A549 (cell line): Measurements from ENCODE around the gene MTX3. TPM values are rescaled to one million over a fixed set of nuclear protein-coding genes. Genes with fewer than 3 reads are reported as not detected.

Source experiments
- ATAC-seq, 2 experiments: fragments of 200-7000 bp in 1 of 2; fragments of >200 bp in 1 of 2; cut with Nextera tagmentation in 1 of 2; cut with Tn5 transposase in 1 of 2; 3 replicates each; pipeline versions ENCODE4 v1.8.0 to v1.9.1; 2018 to 2020; ENCODE audit warnings: mild to moderate bottlenecking in 1 of 2, moderate library complexity in 1 of 2
- CTCF ChIA-PET: fragments of 300-600 bp; sonication (Branson Sonifier 250); formaldehyde crosslinking; extraction: SDS; loops from one replicate; lab custom pipeline; 2021; ENCODE audit warnings: antibody characterized with exemption, inconsistent platforms; lab: Yijun Ruan, JAX
- POLR2A ChIA-PET: fragments of 350-600 bp; formaldehyde crosslinking; extraction: SDS; loops from one replicate; lab custom pipeline; 2021; ENCODE audit warnings: antibody characterized with exemption, inconsistent platforms; lab: Yijun Ruan, JAX
- DNase-seq, 2 experiments: peaks; one replicate each; pipeline versions ENCODE4 v3.0.0 to v3.0.0-alpha.2; 2011 to 2016; ENCODE audit warnings: low read depth in 1 of 2, low spot score in 1 of 2
- FAIRE-seq: peaks from 2 replicates; lab custom pipeline; 2011; peaks lifted over from hg19 to GRCh38; lab: Jason Lieb, UNC
- H3K27ac ChIP-seq, 2 experiments: fragments of >200 bp; sonication (Bioruptor Twin); formaldehyde crosslinking; 3 replicates each; pipeline ENCODE4 v1.5.1; 2016 to 2017
- H3K4me1 ChIP-seq: fragments of >200 bp; sonication (Bioruptor Twin); formaldehyde crosslinking; 3 replicates; pipeline ENCODE4 v1.6.1; 2016
- H3K4me2 ChIP-seq: fragments of >200 bp; sonication (Bioruptor Twin); formaldehyde crosslinking; 3 replicates; pipeline ENCODE4 v1.6.1; 2016
- H3K4me3 ChIP-seq: fragments of >200 bp; sonication (Bioruptor Twin); formaldehyde crosslinking; 3 replicates; pipeline ENCODE4 v1.5.1; 2016
- H3K9me3 ChIP-seq: fragments of >200 bp; sonication (Bioruptor Twin); formaldehyde crosslinking; 3 replicates; pipeline ENCODE4 v1.6.1; 2016
- BCL3 ChIP-seq: fragments of >200 bp; sonication (Bioruptor Twin); formaldehyde crosslinking; IDR thresholded peaks from 3 replicates; pipeline ENCODE4 v1.6.1; 2016
- BHLHE40 ChIP-seq: IDR thresholded peaks from 2 replicates; pipeline ENCODE4 v1.6.1; 2012; ENCODE audit warnings: low read depth, low read length, inconsistent platforms
- CBX2 ChIP-seq: fragments of 200-600 bp; sonication (generic); IDR thresholded peaks from 2 replicates; pipeline ENCODE4 v1.6.1; 2016; ENCODE audit warnings: low read depth, mild to moderate bottlenecking, borderline replicate concordance
- EHF ChIP-seq: fragments of 250-450 bp; sonication (Bioruptor Pico); IDR thresholded peaks from 2 replicates; pipeline ENCODE4 v1.5.0; 2020; ENCODE audit warnings: mild to moderate bottlenecking
- FOSB ChIP-seq: fragments of 250-450 bp; sonication (Bioruptor Pico); IDR thresholded peaks from 2 replicates; pipeline ENCODE4 v1.5.0; 2020; ENCODE audit warnings: mild to moderate bottlenecking, moderate library complexity
- FOSL2 ChIP-seq, 2 experiments: fragments of 450-650 bp in 1 of 2; fragments of >200 bp in 1 of 2; sonication (Bioruptor Twin) in 1 of 2; formaldehyde crosslinking; IDR thresholded peaks; 2 replicates each; pipeline versions ENCODE4 v1.5.0 to v1.6.1; 2016 to 2020; ENCODE audit warnings: mild to moderate bottlenecking in 1 of 2, moderate library complexity in 1 of 2
- HDAC2 ChIP-seq: fragments of 200-600 bp; sonication (generic); IDR thresholded peaks from 2 replicates; pipeline ENCODE4 v1.6.1; 2016
- HEYL ChIP-seq: fragments of 250-450 bp; sonication (Bioruptor Pico); IDR thresholded peaks from 2 replicates; pipeline ENCODE4 v1.8.0; 2021; ENCODE audit warnings: mild to moderate bottlenecking, moderate library complexity
- HMGXB4 ChIP-seq: fragments of 250-450 bp; sonication (Bioruptor Pico); IDR thresholded peaks from 2 replicates; pipeline ENCODE4 v1.5.0; 2021; ENCODE audit warnings: mild to moderate bottlenecking, moderate library complexity, borderline replicate concordance
- HOXB13 ChIP-seq: fragments of 250-450 bp; sonication (Bioruptor Pico); IDR thresholded peaks from 2 replicates; pipeline ENCODE4 v1.5.0; 2020; ENCODE audit warnings: low read depth, mild to moderate bottlenecking, moderate library complexity
- PHF8 ChIP-seq: fragments of 200-600 bp; sonication (generic); IDR thresholded peaks from 2 replicates; pipeline ENCODE4 v1.6.1; 2016; ENCODE audit warnings: low read depth, mild to moderate bottlenecking, antibody characterized with exemption, moderate library complexity, borderline replicate concordance
- POLR2AphosphoS2 ChIP-seq: conservative IDR thresholded peaks from 2 replicates; pipeline ENCODE4 v1.6.1; 2012; ENCODE audit warnings: low read length, improper control_type of control experiment, inconsistent platforms
- RARB ChIP-seq: fragments of 250-450 bp; sonication (Bioruptor Pico); IDR thresholded peaks from 2 replicates; pipeline ENCODE4 v1.8.0; 2021; ENCODE audit warnings: mild to moderate bottlenecking, moderate library complexity
- REST ChIP-seq: fragments of 200-600 bp; sonication (generic); IDR thresholded peaks from 2 replicates; pipeline ENCODE4 v1.6.1; 2016; ENCODE audit warnings: antibody characterized with exemption, mild to moderate bottlenecking, moderate library complexity
- TFCP2L1 ChIP-seq: fragments of 250-450 bp; sonication (Bioruptor Pico); IDR thresholded peaks from 2 replicates; pipeline ENCODE4 v1.5.0; 2021; ENCODE audit warnings: mild to moderate bottlenecking
- TP53 ChIP-seq: fragments of 250-450 bp; sonication (Bioruptor Pico); IDR thresholded peaks from 2 replicates; pipeline ENCODE4 v1.5.0; 2021; ENCODE audit warnings: mild to moderate bottlenecking, moderate library complexity
- ZSCAN20 ChIP-seq: fragments of 250-450 bp; sonication (Bioruptor Pico); IDR thresholded peaks from 2 replicates; pipeline ENCODE4 v1.8.0; 2022; ENCODE audit warnings: mild to moderate bottlenecking, moderate library complexity
- WGBS: methylation state at CpG from one replicate; pipeline ENCODE4 v1.1.6; 2017; ENCODE audit errors: missing lambda C conversion rate; 5-methylcytosine and 5-hydroxymethylcytosine counted together
- polyA plus RNA-seq, 4 experiments: library from polyadenylated mRNA; depleted of rRNA in 3 of 4; stranded (reverse); fragments of >200 nt; fragmentation: RNase III in 1 of 4; extraction: RNeasy Plus Mini Kit Qiagen cat#74134 plus additional on column Dnase treatment in 1 of 4; gene quantifications; 2 replicates in 3 of 4; 3 replicates in 1 of 4; pipeline ENCODE4 v1.2.3, GENCODE V29; 2011 to 2017
- TF ChIP-seq, protein P1 (sequence below): fragments of 450-650 bp; IDR thresholded peaks from 2 replicates; pipeline ENCODE4 v1.6.1; 2014; ENCODE audit warnings: antibody characterized with exemption
- TF ChIP-seq, protein P2 (sequence below): fragments of >200 bp; sonication (Bioruptor Twin); formaldehyde crosslinking; IDR thresholded peaks from 2 replicates; pipeline ENCODE4 v1.6.1; 2016

MTX3 gene
- polyA plus RNA-seq, 2 of the 4 experiments (the other 2 are of a cell fraction), result 7.4 to 19.1 TPM

- TF ChIP-seq REST (no peak), POLR2AphosphoS2 (no peak), HMGXB4 (CRISPR knock-in tag) (no peak)
These were observed 45.6 kb upstream of the MTX3 start (continued) for GRCh38 chr5:80036615-80037014.

DNA sequence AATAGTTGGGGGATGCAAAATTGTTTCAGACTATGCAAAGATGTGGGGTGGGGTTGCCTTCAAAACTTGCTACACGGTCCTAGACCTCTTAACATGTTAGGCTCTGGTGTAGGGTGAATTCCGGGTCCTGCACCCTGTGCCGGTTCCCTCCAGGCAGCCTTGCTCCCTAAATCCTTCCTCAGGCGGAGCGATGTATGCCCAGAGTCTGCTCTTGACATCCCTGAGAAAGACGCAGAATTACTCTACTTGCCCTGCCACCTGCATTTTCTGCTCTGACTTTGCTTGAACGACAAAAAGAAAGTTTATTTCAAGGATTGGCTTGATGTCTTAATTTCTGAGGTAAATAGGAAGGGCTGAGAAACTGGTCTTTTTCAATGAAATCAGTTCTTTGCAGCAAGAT lies 44.8 kb upstream of the MTX3 start:
- DNase-seq (no peak), ATAC-seq (no peak), FAIRE-seq (no peak)
- no peak for TF ChIP-seq FOSL2 (IDR thresholded peaks at IDR 0.05)
- no peak for TF ChIP-seq FOSL2 (CRISPR knock-in tag; IDR thresholded peaks at IDR 0.05)
- no peak for TF ChIP-seq BCL3
- TF ChIP-seq BHLHE40, result no peak
- no peak for TF ChIP-seq TP53 (CRISPR knock-in tag)
- no peak for TF ChIP-seq HOXB13
- TF ChIP-seq, protein P1, sequence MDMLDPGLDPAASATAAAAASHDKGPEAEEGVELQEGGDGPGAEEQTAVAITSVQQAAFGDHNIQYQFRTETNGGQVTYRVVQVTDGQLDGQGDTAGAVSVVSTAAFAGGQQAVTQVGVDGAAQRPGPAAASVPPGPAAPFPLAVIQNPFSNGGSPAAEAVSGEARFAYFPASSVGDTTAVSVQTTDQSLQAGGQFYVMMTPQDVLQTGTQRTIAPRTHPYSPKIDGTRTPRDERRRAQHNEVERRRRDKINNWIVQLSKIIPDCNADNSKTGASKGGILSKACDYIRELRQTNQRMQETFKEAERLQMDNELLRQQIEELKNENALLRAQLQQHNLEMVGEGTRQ, result no peak
- TF ChIP-seq HEYL (CRISPR knock-in tag), result no peak
- TF ChIP-seq PHF8, result no peak
- TF ChIP-seq HDAC2, result no peak
- H3K9me3 ChIP-seq, result no peaks in the 10 kb centered on the region
- ChIA-PET POLR2A (no interaction called here), CTCF (interaction anchor here (0.6 to 1.0 kb wide), 2 partner anchors 9 to 10 kb away, joined by 3 read pairs; no protein-coding TSS in a partner anchor)
- H3K4me2 ChIP-seq, result no peak overlapping the region
- no peak overlapping the region for H3K27ac ChIP-seq
- no peaks in the 10 kb centered on the region for H3K4me1 ChIP-seq
- WGBS, result 45% methylated on average over 7 of the region's 7 CpGs
- no peak overlapping the region for H3K4me3 ChIP-seq

GRCh38 chr5:80034962-80035821 lies 44.1 kb upstream of the MTX3 start, which contains the start of gene THBS4:
TSS of gene THBS4 (plus strand) at chr5:80035348. CDS start at chr5:80035538, 190 bp downstream.
- ChIA-PET POLR2A (no interaction called here), CTCF (interaction anchor here (1.0 kb wide), 1 partner anchor 11 kb away, joined by 3 read pairs; no protein-coding TSS in a partner anchor)
- no peak for FAIRE-seq
- no peak within 1 kb of the TSS for H3K4me2 ChIP-seq
- H3K27ac ChIP-seq, result no peak within 1 kb of the TSS
- no peak within 1 kb of the TSS for H3K4me3 ChIP-seq
- no peak for DNase-seq
- WGBS, result 61% methylated on average over 44 of the region's 76 CpGs
- no peaks in the 10 kb centered on the region for H3K4me1 ChIP-seq
- no peak for ATAC-seq
- no peaks in the 10 kb centered on the region for H3K9me3 ChIP-seq
- TF ChIP-seq RARB, result no peak
- TF ChIP-seq EHF (CRISPR knock-in tag), result no peak
- TF ChIP-seq TFCP2L1 (CRISPR knock-in tag), result no peak
- TF ChIP-seq REST, result no peak
- TF ChIP-seq HOXB13, result no peak
- TF ChIP-seq ZSCAN20 (CRISPR knock-in tag), result no peak
- TF ChIP-seq CBX2, result no peak
- TF ChIP-seq, protein P1, result no peak
- TF ChIP-seq, protein P2, sequence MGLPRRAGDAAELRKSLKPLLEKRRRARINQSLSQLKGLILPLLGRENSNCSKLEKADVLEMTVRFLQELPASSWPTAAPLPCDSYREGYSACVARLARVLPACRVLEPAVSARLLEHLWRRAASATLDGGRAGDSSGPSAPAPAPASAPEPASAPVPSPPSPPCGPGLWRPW, result no peak
- no peak for TF ChIP-seq FOSB
